ENCODE results near the gene HOXA5. TPM values are rescaled to one million over a fixed set of nuclear protein-coding genes. Genes with fewer than 3 reads are reported as not detected.
A peak's percentile ranks its signal among the peaks of the same experiment; 100 is the strongest.

Gene HOXA5
- total and polyA plus RNA-seq, 10 of the 15 experiments (the other 5 are each of a cell fraction or from before 2014, with no cell fraction given): 0.05 to 0.13 TPM; not detected in 8

- Histone ChIP-seq H3K4me1 (ENCODE audit: control insufficient read depth, insufficient read depth, low read length) (no peaks in the 10 kb centered on the region; the same call in 1 of the 2 replicates), H3K9ac (ENCODE audit: control insufficient read depth, insufficient read depth, low read length) (no peak overlapping the region), H3K27ac (ENCODE audit: control insufficient read depth, insufficient read depth) (no peak overlapping the region), H2AFZ (ENCODE audit: control insufficient read depth, low read depth, low read length) (no peak overlapping the region), H3K36me3 (ENCODE audit: control insufficient read depth in 2 of 2, insufficient read depth in 2 of 2, low read length in 1 of 2) (no peaks in the 10 kb centered on the region), H4K20me1 (ENCODE audit: control insufficient read depth, insufficient read depth) (no peaks in the 10 kb centered on the region), H3K27me3 (replicated peaks in 1 of 2; ENCODE audit: control insufficient read depth in 2 of 2, insufficient read depth in 2 of 2, low read length in 1 of 2) (peaks cover 0 to 7% of the 10 kb centered on the region in 2 experiments; a peak in 1 of 4 replicates), H3K4me3 (no peak overlapping the region), H3K4me2 (ENCODE audit: control insufficient read depth, insufficient read depth) (no peak overlapping the region), H3K79me2 (ENCODE audit: control insufficient read depth, insufficient read depth, low read length) (no peaks in the 10 kb centered on the region), H3K9me3 (replicated peaks; ENCODE audit: control insufficient read depth, insufficient read depth, low read length) (no peaks in the 10 kb centered on the region; the same call in 2 of the 3 replicates)
- peak; percentile 85 for ATAC-seq
- RAD21 ChIA-PET (ENCODE audit: unreplicated experiment): interaction anchor here (1.1 to 2.0 kb wide), 5 partner anchors 15 to 196 kb away, joined by 3 to 7 read pairs (median 5); partner anchors contain the start of gene HOXA1
- in situ Hi-C loops (cut with MboI) (no loop called here), intact Hi-C loops (cut with micrococcal nuclease; ENCODE audit: unreplicated experiment) (no loop called here)
- peak; percentile 7 for FAIRE-seq
- peak; percentile 19 for DNase-seq (ENCODE audit: low read depth, low spot score)
- WGBS (ENCODE audit: insufficient coverage, insufficient replicate concordance, low lambda C conversion rate, missing lambda C conversion rate): 0% methylated on average over 2 of the region's 2 CpGs
- no TSS peak for BruUV-seq (replicated peaks)
- POLR2A ChIA-PET: no interaction called here
- SMC1A ChIA-PET (ENCODE audit: uncharacterized antibody, unreplicated experiment): interaction anchor here (0.7 to 2.2 kb wide), 7 partner anchors 12 to 440 kb away, joined by 3 to 7 read pairs (median 4); no protein-coding TSS in a partner anchor
- CTCF ChIA-PET: interaction anchor here (0.7 to 1.4 kb wide), 6 partner anchors 12 to 280 kb away, joined by 3 to 4 read pairs (median 3); no protein-coding TSS in a partner anchor
- TF ChIP-seq BHLHE40 (IDR thresholded peaks at IDR 0.05; ENCODE audit: borderline replicate concordance in 1 of 2, low read depth in 2 of 2, low read length in 1 of 2) (peak in 1 of 2 experiments; percentile 15; a peak in 1 of 4 replicates), MLLT1 (IDR thresholded peaks at IDR 0.05) (no peak), EGR1 (IDR thresholded peaks at IDR 0.05; ENCODE audit: borderline replicate concordance in 1 of 2, low read depth in 2 of 2, low read length in 2 of 2) (no peak), KDM1A (IDR thresholded peaks at IDR 0.05; ENCODE audit: borderline replicate concordance) (no peak), MYB (IDR thresholded peaks at IDR 0.05; ENCODE audit: borderline replicate concordance, low read depth, low read length) (no peak), POLR2A (IDR thresholded peaks at IDR 0.05; ENCODE audit: low read depth, low read length) (no peak), PAX5 (IDR thresholded peaks at IDR 0.05; ENCODE audit: borderline replicate concordance, low read depth, low read length) (0 out of 2 replicates have a peak, but pooled peaks have one; percentile 31), JUND (IDR thresholded peaks at IDR 0.05; ENCODE audit: low read depth, low read length) (no peak), IKZF1 (conservative IDR thresholded peaks at IDR 0.05) (peak; percentile 67), BCL3 (IDR thresholded peaks at IDR 0.05; ENCODE audit: borderline replicate concordance, insufficient read depth, low read depth, low read length, poor library complexity, severe bottlenecking) (peak; percentile 34), CBX5 (IDR thresholded peaks at IDR 0.05; ENCODE audit: low read depth) (0 out of 2 replicates have a peak, but pooled peaks have one; percentile 33), MAX (IDR thresholded peaks at IDR 0.05; ENCODE audit: low read depth, low read length) (no peak), BCL11A (IDR thresholded peaks at IDR 0.05; ENCODE audit: low read depth, low read length) (0 out of 2 replicates have a peak, but pooled peaks have one; percentile 38), CREM (IDR thresholded peaks at IDR 0.05; ENCODE audit: low read depth) (peak; percentile 56; the same call in 1 of the 2 replicates), DPF2 (IDR thresholded peaks at IDR 0.05) (peak; percentile 20; the same call in 1 of the 2 replicates), NFIC (IDR thresholded peaks at IDR 0.05; ENCODE audit: low read depth, low read length) (peak; percentile 60; the same call in 1 of the 2 replicates), HSF1 (IDR thresholded peaks at IDR 0.05; ENCODE audit: low read depth, low read length) (no peak), ATF2 (IDR thresholded peaks at IDR 0.05; ENCODE audit: low read length) (peak; percentile 53; the same call in 1 of the 2 replicates)
Observed at GRCh38 chr7:27134392-27134791, 9.1 kb downstream of the HOXA5 start.
